NK-92 (cell line): ENCODE measurements around the gene ZFAND6.
"Not testable (repeated sequence)": the region's sequence is repeated elsewhere in the genome, so short reads cannot be mapped to it uniquely, and the experiment has no call there.

ENCODE experiments used
- DNase-seq: peaks from one replicate; lab custom pipeline; 2025; ENCODE audit not compliant: unreplicated experiment; lab: John Stamatoyannopoulos, UW

Gene ZFAND6

DNA sequence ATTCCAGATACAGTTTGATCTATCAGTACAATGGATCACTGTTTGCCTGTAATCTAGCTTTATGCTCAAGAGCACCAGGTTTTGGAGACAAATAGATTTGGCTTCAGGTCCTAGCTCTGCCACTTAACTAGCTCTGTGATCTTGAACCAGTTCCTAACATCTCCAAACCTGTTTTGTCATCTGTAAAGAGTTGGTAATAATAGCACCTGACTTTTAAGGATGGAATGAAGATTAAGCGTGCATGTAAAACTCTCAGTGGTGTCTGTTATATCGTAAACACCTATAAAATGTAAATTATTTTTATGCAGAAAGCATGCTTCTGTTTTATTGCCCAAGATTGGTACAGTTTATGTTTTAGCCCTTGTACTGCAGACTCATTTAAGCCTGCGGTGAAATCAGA lies 36.5 kb downstream of the ZFAND6 start:
- no peak for DNase-seq

DNA sequence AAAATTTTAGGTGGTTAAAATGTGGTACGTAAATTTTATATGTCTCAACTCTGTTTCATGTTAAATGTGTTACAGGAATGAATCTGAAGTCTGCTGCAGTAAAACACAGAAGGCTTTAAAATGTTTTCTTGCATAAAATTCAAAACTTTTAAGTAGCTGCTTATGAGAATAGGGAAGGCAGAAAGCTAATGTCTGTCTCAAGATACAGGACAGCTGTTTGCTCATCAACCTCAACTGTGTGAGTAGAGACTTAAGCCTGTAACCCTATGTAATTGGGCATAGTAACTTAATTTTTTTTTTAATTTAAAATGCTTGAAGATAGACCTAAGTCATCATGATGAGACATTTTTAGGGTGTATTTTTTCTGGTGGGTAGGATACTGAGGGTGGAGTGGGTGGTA lies 38.9 kb downstream of the ZFAND6 start:
- DNase-seq = no peak

DNA sequence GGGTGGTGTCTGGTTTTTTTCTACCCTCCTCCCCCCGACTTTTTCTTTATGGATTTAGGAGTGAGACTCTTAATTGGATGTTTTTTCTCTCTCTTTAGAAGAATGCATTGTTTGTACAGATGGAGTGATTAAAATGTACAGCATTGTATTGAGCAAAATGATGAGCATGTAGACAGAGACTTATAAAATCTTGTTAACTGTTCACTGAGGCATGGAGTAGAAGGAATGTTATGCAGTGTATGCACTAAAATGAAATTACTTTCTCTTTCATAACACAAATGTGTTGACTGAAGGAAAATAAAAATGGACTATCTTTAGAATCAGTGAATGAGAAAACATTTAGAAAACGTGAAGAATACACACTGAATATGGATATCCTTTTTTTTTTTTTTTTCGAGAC lies 39.8 kb downstream of the ZFAND6 start:
- DNase-seq = no peak

DNA sequence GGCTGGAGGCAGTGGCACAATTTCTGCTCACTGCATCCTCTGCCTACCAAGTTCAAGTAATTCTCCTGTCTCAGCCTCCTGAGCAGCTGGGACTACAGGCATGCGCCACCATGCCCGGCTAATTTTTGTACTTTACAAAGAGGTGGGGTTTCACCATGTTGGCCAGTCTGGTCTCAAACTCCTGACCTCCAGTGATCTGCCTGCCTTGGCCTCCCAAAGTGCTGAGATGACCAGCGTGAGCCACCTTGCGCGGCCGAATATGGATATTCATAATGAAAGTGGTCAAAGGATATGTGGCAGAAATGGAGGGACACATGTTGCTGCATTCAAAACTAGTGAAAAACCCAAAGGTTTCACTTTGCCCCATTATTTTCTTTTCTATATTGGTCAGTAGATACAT lies 40.2 kb downstream of the ZFAND6 start:
- DNase-seq = not testable (repeated sequence)

DNA sequence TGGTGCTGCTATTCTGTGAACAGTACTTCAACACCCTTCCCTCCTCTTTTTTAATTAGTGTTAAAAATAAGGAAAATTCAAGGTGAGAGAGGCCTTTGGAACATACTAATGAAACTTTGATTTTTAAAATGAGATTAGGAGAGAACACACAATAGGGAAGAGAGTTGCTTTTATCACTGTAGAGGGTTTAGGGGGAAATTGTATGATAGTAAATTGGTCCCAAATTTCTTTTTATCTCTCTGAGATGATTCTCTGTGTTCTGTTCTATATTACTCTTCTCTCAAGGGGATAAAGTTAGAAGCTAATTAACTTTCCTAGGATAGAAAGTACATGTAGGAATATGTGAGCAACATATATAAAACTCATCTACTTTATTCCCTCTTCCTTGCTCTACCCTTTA lies 40.8 kb downstream of the ZFAND6 start:
- no peak for DNase-seq

DNA sequence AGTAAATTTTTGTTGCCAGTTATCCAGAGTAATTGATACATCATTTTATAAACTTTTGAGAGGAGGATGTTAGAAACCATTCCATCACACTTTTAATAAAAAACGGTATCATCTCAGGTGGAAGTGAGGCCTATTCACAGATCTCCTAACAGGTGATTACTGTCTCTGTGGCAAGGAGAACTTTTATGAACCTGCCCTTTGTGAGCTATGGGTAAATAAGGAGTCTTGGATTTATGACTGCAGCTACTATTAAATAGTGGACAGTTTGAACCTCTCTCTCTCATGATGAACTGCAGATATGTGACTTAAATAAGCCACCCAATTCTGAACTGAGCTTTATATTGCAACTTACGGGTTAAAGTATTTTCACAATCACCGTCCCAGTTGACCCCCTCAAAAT lies 45.7 kb downstream of the ZFAND6 start:
- DNase-seq = no peak

DNA sequence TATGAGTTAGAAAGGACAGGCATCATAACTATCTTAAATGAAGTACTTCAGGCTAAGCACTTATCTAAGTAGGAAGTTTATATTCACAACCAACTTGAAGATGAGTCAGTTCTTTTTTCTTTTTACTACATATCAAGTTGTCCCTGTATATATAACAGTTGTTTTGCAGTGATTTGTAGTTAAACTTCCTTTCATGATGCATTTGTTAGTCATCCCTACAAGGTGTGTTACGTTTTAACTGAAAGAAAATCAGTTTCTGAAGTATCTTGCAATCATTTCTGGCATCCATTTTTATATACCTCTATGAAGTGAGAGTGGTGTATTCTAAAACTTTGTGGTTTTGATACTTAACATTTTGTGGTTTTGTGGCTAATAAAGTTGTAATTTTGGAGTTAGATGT lies 46.1 kb downstream of the ZFAND6 start:
- no peak for DNase-seq

DNA sequence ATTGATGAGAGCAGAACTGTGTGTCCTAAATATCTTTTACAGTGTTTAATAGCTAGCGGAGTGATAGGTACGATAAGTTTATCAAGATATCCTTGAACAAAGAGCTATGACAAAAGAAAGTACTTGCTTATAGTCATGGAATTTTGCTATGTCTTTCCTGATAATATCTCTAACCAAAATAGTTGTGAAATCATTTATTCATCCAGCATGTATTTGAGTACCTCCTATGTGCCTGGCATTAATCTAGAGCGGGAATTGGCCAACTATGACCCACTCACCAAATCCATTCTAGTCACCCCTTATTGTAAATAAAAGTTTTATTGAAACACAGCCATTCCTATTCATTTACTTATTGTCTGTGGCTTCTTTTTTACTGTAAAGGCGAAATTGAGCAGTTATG lies 46.6 kb downstream of the ZFAND6 start:
- DNase-seq = no peak

DNA sequence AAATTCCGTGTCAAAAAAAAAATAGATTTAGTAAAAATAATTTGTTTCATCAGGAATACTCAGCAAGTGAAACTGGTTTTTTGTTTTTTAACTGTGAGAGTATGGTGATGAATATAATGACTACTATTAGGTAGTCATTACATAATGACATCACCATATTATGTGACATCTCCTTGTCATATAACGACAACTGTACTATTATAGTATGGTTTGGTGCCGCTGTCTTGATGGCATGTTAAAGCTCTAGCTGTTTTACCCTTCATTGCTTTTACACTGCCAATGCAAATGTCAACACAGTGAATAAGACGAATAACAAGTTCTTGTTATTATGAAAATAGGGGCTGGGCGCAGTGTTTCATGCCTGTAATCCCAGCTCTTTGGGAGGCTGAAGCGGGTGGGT lies 47.7 kb downstream of the ZFAND6 start:
- DNase-seq = no peak

DNA sequence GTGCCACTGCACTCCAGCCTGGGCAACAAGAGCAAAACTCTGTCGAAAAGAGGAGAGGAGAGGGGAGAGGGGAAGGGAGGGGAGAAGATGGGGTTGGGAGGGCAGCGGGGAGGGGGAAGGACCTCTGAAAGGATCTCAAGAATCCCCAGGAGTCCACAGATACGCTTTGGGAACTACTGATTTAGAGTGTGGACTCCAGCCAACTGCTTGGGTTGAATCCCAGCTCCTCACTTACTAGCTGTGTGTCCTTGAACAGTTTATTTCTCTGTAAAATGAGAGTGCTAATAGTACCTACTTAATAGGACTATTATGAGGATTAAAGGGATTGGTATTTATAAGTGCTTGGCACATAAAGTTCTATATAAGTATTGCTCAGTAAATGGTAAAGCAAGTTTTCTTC lies 48.3 kb downstream of the ZFAND6 start:
- no peak for DNase-seq

DNA sequence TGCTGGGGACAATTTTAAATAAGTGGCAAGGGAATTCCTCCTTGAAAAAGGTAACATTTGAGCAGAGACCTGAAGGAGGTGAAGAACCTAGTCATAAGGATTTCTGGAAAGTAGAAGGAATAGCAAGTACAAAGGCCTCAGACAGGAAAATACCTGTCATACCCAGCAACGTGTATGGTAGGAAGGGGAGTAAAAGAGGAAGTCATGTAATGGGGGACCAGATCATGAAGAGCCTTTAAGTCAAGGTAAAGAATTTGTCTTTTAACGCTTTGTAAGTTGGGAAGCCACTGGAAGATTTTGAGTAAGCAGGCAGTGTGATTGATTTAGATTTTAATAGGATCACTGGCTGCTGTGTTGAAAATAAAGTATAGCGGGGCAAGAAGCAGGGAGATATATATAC lies 49.9 kb downstream of the ZFAND6 start:
- DNase-seq = no peak

DNA sequence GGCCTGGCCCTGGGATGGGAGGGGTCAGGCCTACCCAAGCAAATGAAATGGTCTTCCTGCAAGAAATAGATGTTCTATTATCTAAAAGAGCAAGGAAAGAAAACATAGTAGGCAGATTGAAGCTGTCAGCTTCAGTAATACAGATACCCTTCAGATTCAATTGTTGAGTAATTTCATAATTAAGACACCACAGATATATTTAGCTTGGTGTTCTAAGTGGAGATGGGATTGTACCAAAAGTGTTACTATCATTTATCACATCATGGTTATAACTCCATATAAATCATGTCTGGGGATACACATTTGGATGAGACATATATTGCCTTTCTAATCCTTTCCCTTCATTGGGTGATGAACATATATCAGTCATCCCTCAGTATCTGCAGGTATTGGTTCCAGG lies 51.4 kb downstream of the ZFAND6 start:
- no peak for DNase-seq

DNA sequence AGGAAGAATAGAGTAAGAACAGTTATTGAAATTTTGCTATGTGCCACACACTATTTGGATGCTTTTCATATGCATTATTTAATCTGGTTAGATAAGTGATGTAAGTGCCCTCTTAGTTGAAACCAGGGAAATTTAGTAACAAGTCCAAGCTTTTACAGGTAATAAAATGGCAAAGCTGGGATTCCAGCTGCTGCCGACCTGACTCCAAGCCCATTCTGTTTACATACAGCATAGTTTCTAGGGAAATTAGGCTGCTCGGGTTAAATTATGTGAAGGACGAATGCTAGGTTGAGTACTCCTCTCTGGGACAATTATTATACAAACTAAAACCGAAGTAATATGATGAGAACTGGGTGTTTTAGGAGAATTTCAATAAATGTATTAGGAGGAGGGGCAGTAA lies 54.6 kb downstream of the ZFAND6 start:
- no peak for DNase-seq

DNA sequence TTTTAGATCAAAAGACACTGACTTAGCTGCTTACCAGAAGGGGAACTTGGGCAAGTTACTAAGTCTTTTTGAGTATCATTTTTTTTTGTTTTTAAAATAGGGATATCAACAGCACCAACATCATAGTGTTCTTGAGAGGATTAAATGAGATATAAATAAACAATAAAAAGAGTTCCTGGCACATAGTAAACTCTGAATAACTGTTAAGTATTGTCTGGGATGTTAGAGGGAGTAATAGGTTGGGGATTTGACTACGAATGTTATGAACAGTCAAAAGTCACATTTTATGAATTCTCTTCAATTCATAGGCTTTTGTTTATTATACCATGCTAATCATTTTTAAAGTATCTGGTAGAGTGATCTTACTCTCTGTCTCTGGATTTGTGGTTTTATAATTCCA lies 55.5 kb downstream of the ZFAND6 start:
- DNase-seq = no peak

DNA sequence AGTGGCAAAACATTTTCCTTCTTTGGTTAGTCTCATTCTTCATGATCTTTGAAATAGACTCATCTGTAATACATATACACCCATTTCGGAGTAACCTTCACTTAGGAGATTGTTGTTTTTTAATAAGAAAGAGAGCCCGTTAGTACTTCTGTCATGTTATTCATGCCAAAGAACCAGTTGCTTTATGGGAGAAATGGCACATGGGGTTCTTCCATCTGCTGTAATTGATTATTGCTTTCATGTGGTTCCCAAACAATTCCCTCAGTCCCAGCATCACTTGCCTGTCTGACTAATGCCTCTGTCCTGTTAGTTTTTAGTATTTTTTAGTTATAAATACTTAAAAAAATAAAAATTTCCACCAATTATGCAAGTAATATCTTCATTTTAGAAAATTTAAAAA lies 59.5 kb downstream of the ZFAND6 start:
- no peak for DNase-seq

DNA sequence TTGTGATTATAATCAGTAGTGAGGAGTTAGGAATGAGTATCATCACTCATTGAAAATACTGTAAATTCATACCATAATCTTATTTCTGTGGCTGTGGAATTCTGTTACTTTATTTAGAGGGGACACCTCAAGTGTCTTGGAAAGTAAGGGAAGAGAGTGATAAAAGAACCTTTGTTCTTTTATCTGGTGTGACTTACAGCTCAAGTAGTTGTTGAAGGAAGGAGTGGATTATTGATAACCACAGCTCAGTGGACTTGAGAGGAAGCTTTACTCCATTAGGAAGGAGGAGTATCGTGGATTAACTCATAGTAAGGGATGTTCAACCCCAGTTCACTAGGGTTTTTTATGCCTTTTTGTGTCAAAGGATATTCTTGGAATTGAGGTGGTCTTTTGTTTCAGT lies 61.2 kb downstream of the ZFAND6 start:
- DNase-seq = no peak

DNA sequence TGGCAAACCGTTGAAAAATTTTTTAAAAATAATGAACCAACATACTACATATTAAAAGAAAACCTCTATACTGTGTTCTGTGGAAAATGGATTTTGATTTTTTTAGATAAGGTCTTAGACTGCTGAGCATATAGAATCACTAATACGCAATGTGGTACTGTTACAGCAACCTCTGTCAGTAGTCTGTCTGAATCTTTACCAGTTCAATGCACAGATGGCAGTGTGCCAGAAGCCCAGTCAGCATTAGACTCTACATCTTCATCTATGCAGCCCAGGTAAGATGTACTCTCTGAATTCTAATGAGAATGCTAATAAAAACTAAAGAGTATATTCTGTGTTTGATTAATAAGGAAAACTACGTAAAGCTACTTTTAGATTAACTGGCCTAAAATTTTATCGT lies 62.1 kb downstream of the ZFAND6 start:
- no peak for DNase-seq

DNA sequence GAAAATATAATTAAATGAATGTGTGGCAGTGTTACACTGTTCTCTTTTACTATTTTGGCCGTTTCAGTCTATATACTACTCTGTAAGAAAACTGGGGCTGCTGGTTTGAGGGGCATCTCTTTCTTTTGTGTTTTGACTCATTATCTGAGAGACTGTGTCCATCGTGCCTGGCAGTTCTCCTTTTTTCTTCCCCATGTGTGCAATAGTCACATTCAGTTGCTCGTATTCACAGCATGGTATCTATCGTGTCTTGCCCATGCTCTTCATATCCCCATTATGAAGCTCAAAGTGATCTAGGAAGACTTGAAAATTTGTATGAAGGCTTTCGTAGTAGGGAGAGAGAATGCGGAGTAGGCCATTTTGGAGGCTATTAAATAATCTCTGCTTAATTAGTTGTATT lies 63.6 kb downstream of the ZFAND6 start:
- DNase-seq = no peak

DNA sequence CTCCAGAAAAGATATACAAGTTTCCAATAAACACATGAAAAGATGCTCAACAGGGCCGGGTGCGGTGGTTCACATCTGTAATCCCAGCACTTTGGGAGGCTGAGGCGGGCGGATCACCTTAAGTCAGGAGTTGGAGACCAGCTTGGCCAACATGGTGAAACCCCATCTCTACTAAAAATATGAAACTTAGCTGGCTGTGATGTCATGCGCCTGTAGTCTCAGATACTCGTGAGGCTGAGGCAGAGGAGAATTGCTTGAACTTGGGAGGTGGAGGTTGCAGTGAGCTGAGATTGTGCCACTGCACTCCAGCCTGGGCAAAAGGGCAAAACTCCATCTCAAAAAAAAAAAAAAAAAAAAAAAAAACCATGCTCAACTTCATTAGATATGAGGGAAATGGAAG lies 67.8 kb downstream of the ZFAND6 start:
- DNase-seq = not testable (repeated sequence)

DNA sequence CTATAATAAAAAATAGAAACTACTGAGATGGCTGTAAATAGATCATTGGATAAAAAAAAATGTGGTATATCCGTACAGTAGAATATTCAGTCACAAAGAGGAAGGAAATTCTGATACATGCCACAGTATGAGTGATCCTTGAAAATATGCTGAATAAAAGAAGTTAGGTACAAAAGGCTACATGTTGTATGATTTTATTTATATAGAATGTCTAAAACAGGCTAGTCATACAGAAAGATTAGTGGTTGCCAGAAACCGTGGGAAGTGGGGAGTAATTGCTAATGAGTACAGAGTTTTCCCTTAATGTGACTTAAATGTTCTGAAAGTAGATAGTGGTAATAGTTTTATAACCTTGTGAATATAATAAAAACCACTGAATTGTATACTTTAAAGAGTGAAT lies 68.4 kb downstream of the ZFAND6 start:
- no peak for DNase-seq

DNA sequence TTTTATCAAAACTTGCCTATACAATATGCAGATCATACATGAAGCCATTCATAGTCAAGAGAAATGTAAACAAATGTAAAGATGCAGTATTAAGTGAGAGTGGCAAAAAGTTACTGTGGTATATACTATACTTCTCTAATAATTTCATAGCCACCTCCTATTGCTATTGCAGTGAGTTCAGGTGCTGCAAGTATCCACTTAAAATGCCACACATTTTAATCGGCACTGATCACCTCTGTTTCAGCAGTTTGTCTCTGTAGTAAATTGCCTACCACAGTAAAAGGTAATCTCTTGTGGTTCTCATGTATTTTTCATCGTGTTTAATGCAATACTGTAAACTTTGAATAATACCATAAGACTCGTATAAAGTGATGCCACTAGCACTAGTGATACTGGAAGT lies 72.9 kb downstream of the ZFAND6 start:
- no peak for DNase-seq

DNA sequence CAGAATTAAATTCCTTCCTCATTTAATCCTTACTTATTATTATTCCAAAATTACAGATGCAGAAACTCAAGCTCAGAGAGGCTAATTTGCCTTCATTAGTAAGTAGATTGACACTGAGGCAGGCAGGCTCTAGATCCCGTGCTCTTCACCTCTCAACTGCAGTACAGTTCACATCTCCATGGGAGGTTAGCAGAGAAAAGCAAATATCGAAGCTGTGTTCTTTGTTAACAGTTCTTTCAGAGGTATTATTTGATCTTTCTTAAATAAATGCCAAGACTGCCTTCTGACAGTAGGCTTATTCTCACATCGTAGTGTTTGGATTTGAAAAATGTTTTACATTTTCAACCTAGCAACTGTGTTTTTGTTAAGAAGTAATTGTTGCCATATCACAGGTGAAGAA lies 77.4 kb downstream of the ZFAND6 start:
- DNase-seq = no peak

DNA sequence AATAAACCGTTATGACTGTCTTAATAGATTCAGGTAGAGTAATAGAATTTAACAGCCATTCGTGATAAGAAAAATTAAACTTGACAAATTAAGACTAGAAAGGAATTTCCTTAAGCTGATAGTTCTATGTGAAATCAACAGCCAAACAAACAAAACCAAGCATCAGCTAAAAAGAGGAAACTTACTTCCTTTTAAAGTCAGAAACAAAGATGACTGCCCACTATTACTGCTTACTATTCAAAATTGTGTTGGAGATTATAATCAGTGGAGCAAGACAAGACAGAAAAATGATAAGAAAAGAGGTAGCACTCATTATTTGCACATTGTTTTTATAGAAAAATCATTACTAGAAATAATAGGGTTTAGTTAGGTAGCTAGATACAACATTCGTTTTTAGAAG lies 79.5 kb downstream of the ZFAND6 start:
- DNase-seq = no peak

DNA sequence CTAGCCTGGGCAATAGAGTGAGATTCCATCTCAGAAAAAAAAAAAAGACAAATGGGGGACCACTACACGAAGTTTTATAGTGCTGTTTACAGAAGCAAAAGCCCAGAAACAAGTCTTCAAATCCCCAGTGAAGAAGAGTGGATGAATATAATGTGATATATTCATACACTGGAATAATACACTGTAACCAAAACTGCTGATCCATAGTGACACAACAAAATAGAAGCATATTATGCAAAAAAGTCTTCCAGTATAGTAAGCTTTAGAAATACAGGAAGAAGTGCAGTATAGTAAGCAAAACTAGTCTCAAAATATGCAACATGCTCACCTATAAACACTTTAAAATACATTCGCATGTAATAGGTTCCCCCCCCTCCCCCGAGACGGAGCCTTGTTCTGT lies 81.4 kb downstream of the ZFAND6 start:
- no peak for DNase-seq
